Pancreas (tissue), 10 donors: Measurements from ENCODE around the gene GNL2. TPM values are rescaled to one million over a fixed set of nuclear protein-coding genes. Genes with fewer than 3 reads are reported as not detected.

ENCODE experiments used
- ATAC-seq, 4 donors: fragments of 200-7000 bp; cut with Tn5 transposase; one replicate each; pipeline versions ENCODE4 v1.8.0 to v1.9.1; 2020; ENCODE audit warnings: mild to moderate bottlenecking in 4 of 4, moderate library complexity in 4 of 4
- DNase-seq, 6 donors: peaks; one replicate each; pipeline ENCODE4 v3.0.0-alpha.2; 2020
- FAIRE-seq: peaks from 2 replicates; lab custom pipeline; 2012; peaks lifted over from hg19 to GRCh38; lab: Jason Lieb, UNC
- H3K27ac ChIP-seq, 4 donors: fragments of 200-600 bp; sonication (generic); 1 replicate in 3 of 4; 2 replicates in 1 of 4; pipeline versions ENCODE4 v1.5.0 to v1.8.0; 2020
- H3K27me3 ChIP-seq, 4 donors: fragments of 200-600 bp; one replicate each; pipeline ENCODE4 v1.8.0; 2021
- H3K36me3 ChIP-seq, 3 donors: fragments of 200-600 bp; sonication (generic) in 1 of 3; one replicate each; pipeline versions ENCODE4 v1.5.0 to v1.8.0; 2020 to 2021
- H3K4me1 ChIP-seq, 3 donors: fragments of 200-600 bp; one replicate each; pipeline ENCODE4 v1.8.0; 2021
- H3K4me3 ChIP-seq, 4 donors: fragments of 200-600 bp; sonication (generic) in 2 of 4; one replicate each; pipeline versions ENCODE4 v1.5.0 to v1.8.0; 2020 to 2021
- H3K9me3 ChIP-seq, 4 donors: fragments of 200-600 bp; one replicate each; pipeline ENCODE4 v1.8.0; 2021
- WGBS, 2 donors: extraction: QIAGEN DNeasy Blood & Tissue Kit; methylation state at CpG; one replicate each; pipeline ENCODE4 v1.1.7; 2013; 5-methylcytosine and 5-hydroxymethylcytosine counted together
- intact Hi-C, 3 donors: fragments of 100-400 bp; cut with DNase I; formaldehyde crosslinking; loops; one replicate each; pipeline versions ENCODE4 v1.11.1 to v1.14.2; 2022
- polyA plus RNA-seq, 2 donors: library from polyadenylated mRNA; stranded (reverse); fragments of 200-250 nt; gene quantifications; one replicate each; pipeline ENCODE4 v1.2.3, GENCODE V29; 2013
- total RNA-seq, 6 donors: library from RNA; stranded (reverse); fragmentation: NEBNext Ultra II Directional in 4 of 6; extraction: Animal tissue kit (Norgen Biotek cat#: 25700) in 4 of 6; gene quantifications; one replicate each; pipeline versions ENCODE4 v1.2.1 to v1.2.4, GENCODE V29; 2021 to 2023
- TF ChIP-seq, protein P1 (sequence below), 4 donors: fragments of 200-600 bp; sonication (generic) in 3 of 4; IDR thresholded peaks; one replicate each; pipeline versions ENCODE4 v1.5.0 to v1.8.0; 2021; ENCODE audit warnings: antibody characterized with exemption in 4 of 4
- donor health status: healthy with polysubstance abuse.
- donor health status: DM: no; HTN: no; CAD: no; lungs with moderate emphysema.
- donor health status: DM: no; HTN: no; CAD: no.
- donor health status: control.
- donor health status: control.
- donor health status: Bipolar disorder and iron deficiency.
- donor health status: DM: yes; HTN: yes; CAD: no.
- donor health status: DM: no; HTN: no; CAD: no.
- donor health status: DM: no; HTN: no; CAD: no.
- donor health status: DM: yes; HTN: yes; CAD: no.

Gene GNL2
- total and polyA plus RNA-seq, 8 donors, result 9.8 to 69.1 (median 18.2) TPM

DNA sequence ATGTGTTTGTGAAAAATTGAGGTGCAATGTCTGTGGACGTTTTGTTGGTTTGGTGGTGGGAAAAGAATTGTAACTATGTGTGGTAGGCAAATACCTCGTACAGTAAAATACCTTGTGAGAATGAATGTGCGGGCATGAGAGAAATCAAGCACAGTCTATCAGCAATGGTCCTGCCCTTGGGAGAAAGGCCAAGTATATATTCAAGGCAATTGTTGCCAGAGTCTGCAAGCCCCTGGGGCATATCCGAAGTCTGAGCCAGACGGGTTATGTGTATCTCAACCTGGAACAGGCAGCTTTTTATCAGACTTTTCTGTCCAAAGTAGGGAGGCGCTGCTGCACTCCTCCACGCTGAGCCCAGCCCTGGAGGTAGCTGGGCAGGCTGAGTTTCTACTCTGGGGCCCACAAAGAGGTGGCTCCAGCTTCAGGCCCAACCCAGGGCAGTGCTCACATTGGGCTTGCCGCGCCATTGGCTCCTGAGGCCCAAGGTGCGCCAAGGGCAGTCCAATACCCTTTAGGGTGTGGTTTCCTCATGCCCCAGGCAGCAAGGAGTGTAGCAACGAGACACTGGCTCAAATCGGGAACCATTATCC, 9.4 kb upstream of the GNL2 start:
- WGBS, 2 donors, result 42 to 55% methylated on average over 12 of the region's 12 CpGs
- FAIRE-seq (no peak), DNase-seq (no peak)

DNA sequence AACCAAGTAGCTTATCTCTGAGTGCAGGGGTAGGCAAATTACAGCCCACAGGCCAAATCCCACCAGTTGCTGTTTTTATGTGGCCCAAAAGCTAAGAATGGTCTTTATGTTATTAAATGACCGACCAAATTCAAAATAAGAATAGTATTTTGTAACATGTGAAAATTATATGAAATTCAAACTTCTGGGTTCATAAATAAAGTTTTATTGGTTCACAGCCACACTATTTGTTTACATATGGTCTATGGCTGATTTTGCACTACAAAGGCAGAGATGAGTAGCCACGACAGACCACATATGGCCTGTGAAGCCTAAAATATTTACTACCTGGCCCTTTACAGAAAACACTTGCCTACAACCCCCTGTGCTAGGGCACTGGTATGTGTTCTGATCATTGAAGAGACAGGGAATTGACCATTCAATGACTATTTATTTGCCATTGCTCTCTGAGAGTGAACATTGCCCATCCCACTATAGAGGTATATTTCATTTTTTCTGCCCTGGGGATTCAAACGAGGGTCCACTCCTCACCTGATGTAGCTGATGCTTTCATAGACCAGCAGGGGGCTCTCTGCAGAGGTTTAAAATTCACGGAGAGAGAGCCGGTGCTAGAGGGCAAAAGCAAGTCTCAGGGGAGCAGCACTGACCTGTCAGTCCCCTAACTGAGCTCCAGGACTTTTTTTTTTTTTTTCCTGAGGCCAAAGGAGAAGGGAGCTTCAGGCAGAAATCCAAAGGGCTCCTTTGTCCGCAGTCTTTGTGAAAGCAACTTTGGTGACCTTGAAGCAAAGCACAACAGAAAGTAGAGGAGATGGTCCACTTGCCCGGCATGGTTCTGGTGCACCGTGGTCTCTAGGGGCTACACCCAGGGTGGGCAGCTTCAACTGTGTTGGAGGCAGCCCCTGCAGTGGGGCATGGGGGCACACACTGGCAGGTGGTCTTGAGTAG, 7.3 kb upstream of the GNL2 start:
- ATAC-seq, result peak; percentile 48 to 82 (median 73)
- FAIRE-seq, result no peak
- Histone ChIP-seq H3K4me1 (no peaks in the 10 kb centered on the region), H3K9me3 (no peaks in the 10 kb centered on the region), H3K36me3 (no peaks in the 10 kb centered on the region), H3K4me3 (no peak overlapping the region), H3K27ac (no peak overlapping the region), H3K27me3 (no peaks in the 10 kb centered on the region)
- intact Hi-C loops, result loop anchor here in 1 of 3 donors (5.0 kb wide), 1 partner anchor 79 kb away; no protein-coding TSS in a partner anchor
- DNase-seq, result peak in 1 of 6 donors; percentile 28
- WGBS, 2 donors, result 14 to 17% methylated on average over 8 of the region's 8 CpGs
- TF ChIP-seq, protein P1, sequence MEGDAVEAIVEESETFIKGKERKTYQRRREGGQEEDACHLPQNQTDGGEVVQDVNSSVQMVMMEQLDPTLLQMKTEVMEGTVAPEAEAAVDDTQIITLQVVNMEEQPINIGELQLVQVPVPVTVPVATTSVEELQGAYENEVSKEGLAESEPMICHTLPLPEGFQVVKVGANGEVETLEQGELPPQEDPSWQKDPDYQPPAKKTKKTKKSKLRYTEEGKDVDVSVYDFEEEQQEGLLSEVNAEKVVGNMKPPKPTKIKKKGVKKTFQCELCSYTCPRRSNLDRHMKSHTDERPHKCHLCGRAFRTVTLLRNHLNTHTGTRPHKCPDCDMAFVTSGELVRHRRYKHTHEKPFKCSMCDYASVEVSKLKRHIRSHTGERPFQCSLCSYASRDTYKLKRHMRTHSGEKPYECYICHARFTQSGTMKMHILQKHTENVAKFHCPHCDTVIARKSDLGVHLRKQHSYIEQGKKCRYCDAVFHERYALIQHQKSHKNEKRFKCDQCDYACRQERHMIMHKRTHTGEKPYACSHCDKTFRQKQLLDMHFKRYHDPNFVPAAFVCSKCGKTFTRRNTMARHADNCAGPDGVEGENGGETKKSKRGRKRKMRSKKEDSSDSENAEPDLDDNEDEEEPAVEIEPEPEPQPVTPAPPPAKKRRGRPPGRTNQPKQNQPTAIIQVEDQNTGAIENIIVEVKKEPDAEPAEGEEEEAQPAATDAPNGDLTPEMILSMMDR (IDR thresholded peaks at IDR 0.05), result peak; percentile 28 to 50 (median 46)

More for the DNA sequence above, 9.4 kb upstream of the GNL2 start:
- intact Hi-C loops, result no loop called here
- H3K4me1 ChIP-seq, result no peaks in the 10 kb centered on the region
- no peak overlapping the region for H3K4me3 ChIP-seq
- H3K36me3 ChIP-seq, result no peaks in the 10 kb centered on the region
- TF ChIP-seq, protein P1 (IDR thresholded peaks at IDR 0.05), result no peak
- no peak overlapping the region for H3K27ac ChIP-seq
- H3K27me3 ChIP-seq, result no peaks in the 10 kb centered on the region
- no peak for ATAC-seq
- no peaks in the 10 kb centered on the region for H3K9me3 ChIP-seq

DNA sequence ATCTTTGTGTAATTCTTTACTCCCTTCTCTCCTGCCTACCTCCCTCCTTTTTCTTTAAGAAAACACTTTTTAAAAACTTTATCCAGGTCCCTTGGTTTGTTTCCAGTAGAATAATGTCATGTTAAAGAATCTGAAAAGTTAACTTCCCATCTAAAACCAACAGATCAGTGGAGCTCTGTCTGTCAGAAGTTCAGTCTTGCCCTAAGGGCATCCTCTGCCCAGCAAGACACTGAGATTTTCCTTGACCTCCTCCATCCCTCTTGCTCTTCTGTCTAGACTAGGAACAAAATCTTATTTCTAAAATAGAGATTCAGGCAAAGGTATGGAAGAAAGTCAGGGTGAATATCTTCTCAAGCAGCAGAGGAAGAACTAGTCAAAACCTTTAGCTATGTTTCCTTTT, 5.7 kb upstream of the GNL2 start:
- intact Hi-C loops, result loop anchor here in 1 of 3 donors (5.0 kb wide), 1 partner anchor 81 kb away; no protein-coding TSS in a partner anchor
- Histone ChIP-seq H3K4me3 (no peak overlapping the region), H3K27me3 (no peaks in the 10 kb centered on the region), H3K4me1 (no peaks in the 10 kb centered on the region), H3K27ac (no peak overlapping the region), H3K36me3 (no peaks in the 10 kb centered on the region), H3K9me3 (no peaks in the 10 kb centered on the region)
- TF ChIP-seq, protein P1 (IDR thresholded peaks at IDR 0.05), result no peak
- ATAC-seq, result no peak
- no peak for FAIRE-seq
- no peak for DNase-seq

DNA sequence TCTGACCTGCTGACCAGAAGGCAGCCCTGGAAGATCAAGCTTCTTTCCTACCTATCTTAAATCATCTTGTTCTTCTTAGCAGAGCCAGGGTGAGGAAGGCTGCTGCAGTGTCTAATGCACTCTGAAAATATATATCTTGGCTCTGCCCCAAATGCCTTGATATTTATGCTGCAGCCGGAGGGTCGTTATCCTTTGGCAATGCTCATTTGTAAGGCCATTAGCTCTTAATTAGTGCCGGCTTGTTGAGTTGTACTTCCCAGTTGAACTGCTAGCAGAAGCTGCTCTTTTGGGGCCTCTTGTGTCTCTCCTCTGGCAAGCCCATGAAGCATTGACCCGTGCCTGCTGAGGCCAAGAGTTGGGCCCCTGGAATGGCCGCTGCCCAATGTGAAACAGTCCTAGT, 4.2 kb upstream of the GNL2 start:
- Histone ChIP-seq H3K9me3 (no peaks in the 10 kb centered on the region), H3K4me3 (no peak overlapping the region), H3K27me3 (no peaks in the 10 kb centered on the region), H3K27ac (no peak overlapping the region), H3K4me1 (peaks cover 0 to 2% (median under 1%) of the 10 kb centered on the region in 3 donors), H3K36me3 (no peaks in the 10 kb centered on the region)
- TF ChIP-seq, protein P1 (IDR thresholded peaks at IDR 0.05), result no peak
- DNase-seq, result no peak
- intact Hi-C loops, result loop anchor here in 1 of 3 donors (5.0 kb wide), 1 partner anchor 82 kb away; no protein-coding TSS in a partner anchor
- 66 to 73% methylated on average over 5 of the region's 5 CpGs for WGBS, 2 donors
- FAIRE-seq, result no peak
- ATAC-seq, result no peak
